Measurements from ENCODE around the gene POGK. TPM values are rescaled to one million over a fixed set of nuclear protein-coding genes. Genes with fewer than 3 reads are reported as not detected.
A peak's percentile ranks its signal among the peaks of the same experiment; 100 is the strongest.

POGK gene
- polyA plus RNA-seq, 1 donor (not counting 4 experiments of a cell fraction or from before 2014, with no cell fraction given), result 14.7 TPM

DNA sequence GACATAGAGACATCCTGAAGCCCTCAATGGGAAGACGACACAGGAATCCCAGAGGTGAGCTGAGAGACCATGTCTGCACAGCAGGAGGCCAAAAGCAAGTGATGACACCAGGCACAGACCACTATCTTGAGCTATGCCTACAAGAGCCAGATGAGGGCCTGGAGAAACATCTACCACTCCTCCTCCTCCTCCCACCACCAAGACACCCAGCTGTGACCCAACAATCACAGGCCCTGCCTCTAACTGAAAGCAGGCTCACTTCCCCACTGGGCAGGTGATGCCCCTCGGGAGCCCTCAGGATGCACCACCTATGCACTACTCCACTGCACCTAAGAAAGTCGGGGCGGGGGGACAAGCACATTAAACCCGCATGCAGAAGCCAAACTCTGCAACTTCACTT, 20.3 kb downstream of the POGK start:
- no peak for DNase-seq (ENCODE audit: low read depth, low spot score)
- Histone ChIP-seq H3K9me3 (ENCODE audit: control insufficient read depth, low read depth, low read length) (no peaks in the 10 kb centered on the region), H3K27me3 (ENCODE audit: control insufficient read depth, extremely low read depth, insufficient read depth, low read length) (no peaks in the 10 kb centered on the region), H3K36me3 (ENCODE audit: control insufficient read depth in 2 of 2, extremely low read depth in 1 of 2, insufficient read depth in 2 of 2, low read length in 2 of 2) (peaks cover 4 to 15% of the 10 kb centered on the region in 2 experiments), H3K4me3 (ENCODE audit: control insufficient read depth in 2 of 3, extremely low read depth in 1 of 3, insufficient read depth in 2 of 3, low read depth in 1 of 3, low read length in 3 of 3) (no peak overlapping the region), H3K79me2 (ENCODE audit: control insufficient read depth, insufficient read depth, low read length) (no peaks in the 10 kb centered on the region), H3K9ac (ENCODE audit: control insufficient read depth, extremely low read depth, insufficient read depth, low read length) (no peak overlapping the region), H2AFZ (ENCODE audit: control insufficient read depth, low read length) (no peak overlapping the region), H3K27ac (ENCODE audit: control insufficient read depth, insufficient read depth, low read length) (no peak overlapping the region), H4K20me1 (ENCODE audit: control insufficient read depth, extremely low read depth, insufficient read depth, low read length) (no peaks in the 10 kb centered on the region), H3K4me2 (ENCODE audit: control insufficient read depth, extremely low read depth, insufficient read depth, low read depth, low read length) (no peak overlapping the region), H3K9me1 (ENCODE audit: control insufficient read depth, extremely low read depth, insufficient read depth, low read length) (no peaks in the 10 kb centered on the region), H3K4me1 (ENCODE audit: control insufficient read depth, extremely low read depth, insufficient read depth, low read length) (no peaks in the 10 kb centered on the region)
- TF ChIP-seq, protein P1, sequence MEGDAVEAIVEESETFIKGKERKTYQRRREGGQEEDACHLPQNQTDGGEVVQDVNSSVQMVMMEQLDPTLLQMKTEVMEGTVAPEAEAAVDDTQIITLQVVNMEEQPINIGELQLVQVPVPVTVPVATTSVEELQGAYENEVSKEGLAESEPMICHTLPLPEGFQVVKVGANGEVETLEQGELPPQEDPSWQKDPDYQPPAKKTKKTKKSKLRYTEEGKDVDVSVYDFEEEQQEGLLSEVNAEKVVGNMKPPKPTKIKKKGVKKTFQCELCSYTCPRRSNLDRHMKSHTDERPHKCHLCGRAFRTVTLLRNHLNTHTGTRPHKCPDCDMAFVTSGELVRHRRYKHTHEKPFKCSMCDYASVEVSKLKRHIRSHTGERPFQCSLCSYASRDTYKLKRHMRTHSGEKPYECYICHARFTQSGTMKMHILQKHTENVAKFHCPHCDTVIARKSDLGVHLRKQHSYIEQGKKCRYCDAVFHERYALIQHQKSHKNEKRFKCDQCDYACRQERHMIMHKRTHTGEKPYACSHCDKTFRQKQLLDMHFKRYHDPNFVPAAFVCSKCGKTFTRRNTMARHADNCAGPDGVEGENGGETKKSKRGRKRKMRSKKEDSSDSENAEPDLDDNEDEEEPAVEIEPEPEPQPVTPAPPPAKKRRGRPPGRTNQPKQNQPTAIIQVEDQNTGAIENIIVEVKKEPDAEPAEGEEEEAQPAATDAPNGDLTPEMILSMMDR (optimal IDR thresholded peaks at IDR 0.05 in 1 of 3, IDR thresholded peaks at IDR 0.05 in 1 of 3, conservative IDR thresholded peaks at IDR 0.05 in 1 of 3; ENCODE audit: extremely low read depth in 1 of 3, insufficient read depth in 2 of 3, low read length in 3 of 3), result no peak
- no peak for TF ChIP-seq EZH2 (IDR thresholded peaks at IDR 0.05; ENCODE audit: low read length)
- FAIRE-seq, result peak; percentile 17
- dilution Hi-C loops (cut with MboI; ENCODE audit: extremely low pct_ligation_motif_present, low sequenced_read_pairs), result loop anchor here (25.0 kb wide), 1 partner anchor 203 kb away; no protein-coding TSS in a partner anchor

GRCh38 chr1:166865926-166866325, 26.7 kb downstream of the POGK start:
- H2AFZ ChIP-seq (ENCODE audit: control insufficient read depth, low read length), result no peak overlapping the region
- H3K9ac ChIP-seq (ENCODE audit: control insufficient read depth, extremely low read depth, insufficient read depth, low read length), result no peak overlapping the region
- dilution Hi-C loops (cut with MboI; ENCODE audit: extremely low pct_ligation_motif_present, low sequenced_read_pairs), result loop anchor here (25.0 kb wide), 1 partner anchor 196 kb away; no protein-coding TSS in a partner anchor
- peaks cover 9% of the 10 kb centered on the region for H3K79me2 ChIP-seq (ENCODE audit: control insufficient read depth, insufficient read depth, low read length)
- H3K9me3 ChIP-seq (ENCODE audit: control insufficient read depth, low read depth, low read length), result no peaks in the 10 kb centered on the region
- H3K36me3 ChIP-seq (ENCODE audit: control insufficient read depth in 2 of 2, extremely low read depth in 1 of 2, insufficient read depth in 2 of 2, low read length in 2 of 2), result peaks cover 14 to 18% of the 10 kb centered on the region in 2 experiments
- H3K9me1 ChIP-seq (ENCODE audit: control insufficient read depth, extremely low read depth, insufficient read depth, low read length), result no peaks in the 10 kb centered on the region
- TF ChIP-seq, protein P1 (optimal IDR thresholded peaks at IDR 0.05 in 1 of 3, IDR thresholded peaks at IDR 0.05 in 1 of 3, conservative IDR thresholded peaks at IDR 0.05 in 1 of 3; ENCODE audit: extremely low read depth in 1 of 3, insufficient read depth in 2 of 3, low read length in 3 of 3), result no peak
- no peak for TF ChIP-seq EZH2 (IDR thresholded peaks at IDR 0.05; ENCODE audit: low read length)
- FAIRE-seq (no peak), DNase-seq (ENCODE audit: low read depth, low spot score) (no peak)
- no peaks in the 10 kb centered on the region for H4K20me1 ChIP-seq (ENCODE audit: control insufficient read depth, extremely low read depth, insufficient read depth, low read length)
- no peak overlapping the region for H3K4me3 ChIP-seq (ENCODE audit: control insufficient read depth in 2 of 3, extremely low read depth in 1 of 3, insufficient read depth in 2 of 3, low read depth in 1 of 3, low read length in 3 of 3)
- H3K27ac ChIP-seq (ENCODE audit: control insufficient read depth, insufficient read depth, low read length), result no peak overlapping the region
- H3K4me2 ChIP-seq (ENCODE audit: control insufficient read depth, extremely low read depth, insufficient read depth, low read depth, low read length), result no peak overlapping the region
- no peaks in the 10 kb centered on the region for H3K4me1 ChIP-seq (ENCODE audit: control insufficient read depth, extremely low read depth, insufficient read depth, low read length)
- no peaks in the 10 kb centered on the region for H3K27me3 ChIP-seq (ENCODE audit: control insufficient read depth, extremely low read depth, insufficient read depth, low read length)

Measured in keratinocyte (primary cell).